Neural cell (in vitro differentiated cells): ENCODE results near the gene ANKRD7. TPM values are rescaled to one million over a fixed set of nuclear protein-coding genes. Genes with fewer than 3 reads are reported as not detected.
A peak's percentile ranks its signal among the peaks of the same experiment; 100 is the strongest.

Source experiments
- H2AFZ ChIP-seq: fragments of 200-600, 300-800 bp; sonication (generic), shearing (Covaris generic); 2 replicates; pipeline ENCODE4 v1.6.0; 2014; ENCODE audit warnings: low read depth, mild to moderate bottlenecking, antibody characterized with exemption, low read length, moderate library complexity
- H3F3A ChIP-seq: fragments of 200-600 bp; shearing (Covaris generic); 2 replicates; pipeline ENCODE4 v1.6.1; 2016; ENCODE audit warnings: mild to moderate bottlenecking, moderate library complexity, mixed read lengths, antibody characterized with exemption, low read length; ENCODE audit not compliant: insufficient read depth, poor library complexity, severe bottlenecking
- H3K27ac ChIP-seq: fragments of 200-600, 300-800 bp; sonication (generic), shearing (Covaris generic); 2 replicates; pipeline ENCODE4 v1.5.1; 2014; ENCODE audit warnings: mild to moderate bottlenecking, low read length, moderate library complexity
- H3K27me3 ChIP-seq: fragments of 300-800, 200-600 bp; sonication (generic), shearing (Covaris generic); 2 replicates; pipeline ENCODE4 v1.6.0; 2014; ENCODE audit warnings: mild to moderate bottlenecking, low read depth, low read length, moderate library complexity; ENCODE audit not compliant: insufficient read depth
- H3K36me3 ChIP-seq: fragments of 300-800, 200-600 bp; sonication (generic), shearing (Covaris generic); 2 replicates; pipeline ENCODE4 v1.5.1; 2014; ENCODE audit warnings: mild to moderate bottlenecking, antibody characterized with exemption, low read length, moderate library complexity; ENCODE audit not compliant: insufficient read depth
- H3K4me2 ChIP-seq: fragments of 300-800, 200-600 bp; sonication (generic), shearing (Covaris generic); 2 replicates; pipeline ENCODE4 v1.6.0; 2014; ENCODE audit warnings: mild to moderate bottlenecking, low read length
- H3K4me3 ChIP-seq: fragments of 300-800, 200-600 bp; sonication (generic), shearing (Covaris generic); 2 replicates; pipeline ENCODE4 v1.5.1; 2014; ENCODE audit warnings: mild to moderate bottlenecking, low read length, moderate library complexity
- H3K79me2 ChIP-seq: fragments of 200-600 bp; shearing (Covaris generic); replicated peaks from 2 replicates; pipeline ENCODE4 v1.6.0; 2014; ENCODE audit warnings: mild to moderate bottlenecking, low read length, moderate library complexity; ENCODE audit not compliant: insufficient read depth
- H3K9ac ChIP-seq: fragments of 300-800, 200-600 bp; sonication (generic), shearing (Covaris generic); 2 replicates; pipeline ENCODE4 v1.6.1; 2016; ENCODE audit warnings: mild to moderate bottlenecking, low read length, mixed read lengths
- H3K9me2 ChIP-seq: fragments of 200-600 bp; shearing (Covaris generic); 2 replicates; pipeline ENCODE4 v1.6.1; 2016; ENCODE audit warnings: mild to moderate bottlenecking, low read length, mixed read lengths; ENCODE audit not compliant: insufficient read depth
- H3K9me3 ChIP-seq: fragments of 200-600, 300-800 bp; sonication (generic), shearing (Covaris generic); 2 replicates; pipeline ENCODE4 v1.6.1; 2016; ENCODE audit warnings: mild to moderate bottlenecking, mixed run types, low read length, moderate library complexity, mixed read lengths
- H4K20me1 ChIP-seq: fragments of 200-600 bp; shearing (Covaris generic); 2 replicates; pipeline ENCODE4 v1.6.1; 2016; ENCODE audit warnings: mild to moderate bottlenecking, mixed run types; ENCODE audit not compliant: insufficient read depth
- CTCF ChIP-seq: fragments of 450-650 bp; IDR thresholded peaks from 2 replicates; pipeline ENCODE4 v1.5.1; 2014; ENCODE audit warnings: antibody characterized with exemption, mild to moderate bottlenecking, moderate library complexity; ENCODE audit not compliant: poor library complexity, severe bottlenecking
- EP300 ChIP-seq: fragments of 450-650 bp; conservative IDR thresholded peaks from 2 replicates; pipeline ENCODE4 v1.6.1; 2014; ENCODE audit warnings: antibody characterized with exemption, mild to moderate bottlenecking, moderate library complexity; ENCODE audit not compliant: poor library complexity, severe bottlenecking
- EZH2 ChIP-seq: fragments of 200-600, 300-800 bp; shearing (Covaris generic), sonication (generic); IDR thresholded peaks from 2 replicates; pipeline ENCODE4 v1.6.1; 2014; ENCODE audit warnings: antibody characterized with exemption, low read length, borderline replicate concordance, mild to moderate bottlenecking; ENCODE audit not compliant: insufficient read depth, poor library complexity, severe bottlenecking
- MXI1 ChIP-seq: fragments of 450-650 bp; conservative IDR thresholded peaks from 2 replicates; pipeline ENCODE4 v1.6.1; 2014; ENCODE audit warnings: antibody characterized with exemption, mild to moderate bottlenecking; ENCODE audit not compliant: poor library complexity, severe bottlenecking
- POLR2AphosphoS5 ChIP-seq: IDR thresholded peaks from 2 replicates; pipeline ENCODE4 v1.6.1; 2012
- RAD21 ChIP-seq: fragments of 450-650 bp; conservative IDR thresholded peaks from 2 replicates; pipeline ENCODE4 v1.6.1; 2014; ENCODE audit warnings: antibody characterized with exemption, mild to moderate bottlenecking, moderate library complexity
- REST ChIP-seq: IDR thresholded peaks from 2 replicates; pipeline ENCODE4 v1.6.1; 2012; ENCODE audit warnings: borderline replicate concordance
- SMC3 ChIP-seq: fragments of 450-650 bp; conservative IDR thresholded peaks from 2 replicates; pipeline ENCODE4 v1.6.1; 2014; ENCODE audit warnings: antibody characterized with exemption, mild to moderate bottlenecking, moderate library complexity; ENCODE audit not compliant: poor library complexity
- TAF1 ChIP-seq: IDR thresholded peaks from 2 replicates; pipeline ENCODE4 v1.6.1; 2012; ENCODE audit warnings: low read depth
- polyA plus RNA-seq: library from polyadenylated mRNA; depleted of rRNA; stranded (reverse); fragments of >200 nt; gene quantifications from 2 replicates; pipeline ENCODE4 v1.2.3, GENCODE V29; 2014

The ANKRD7 gene
- polyA plus RNA-seq, 1 donor from 2014 or later: not detected

- Histone ChIP-seq H3K9ac (peak within 1 kb of the TSS; percentile 81), H4K20me1 (no peaks in the 10 kb centered on the region), H3K27ac (peak within 1 kb of the TSS; percentile 77), H3K4me3 (peak within 1 kb of the TSS; percentile 91), H2AFZ (peak within 1 kb of the TSS; percentile 93), H3F3A (no peaks in the 10 kb centered on the region), H3K36me3 (peaks cover 13% of the 10 kb centered on the region), H3K4me2 (peak within 1 kb of the TSS; percentile 92), H3K9me3 (no peaks in the 10 kb centered on the region), H3K27me3 (no peaks in the 10 kb centered on the region), H3K79me2 (peaks cover 43% of the 10 kb centered on the region), H3K9me2 (no peaks in the 10 kb centered on the region)
- TF ChIP-seq TAF1 (peak; percentile 85), MXI1 (peak; percentile 80), EP300 (peak; percentile 41), RAD21 (peak; percentile 28), REST (peak; percentile 44), EZH2 (no peak), SMC3 (peak; percentile 43), POLR2AphosphoS5 (peak; percentile 81), CTCF (no peak)
Observed at GRCh38 chr7:118183786-118184564, 40.5 kb upstream of the ANKRD7 start, which contains the start of gene LSM8. Gene LSM8 (plus strand): TSS chr7:118184164. CDS start chr7:118184224, 60 bp downstream.

- no peak overlapping the region for H3K27ac ChIP-seq
Observed at GRCh38 chr7:118184565-118184940, 40.0 kb upstream of the ANKRD7 start.

More at GRCh38 chr7:118184565-118184940, 40.0 kb upstream of the ANKRD7 start:
- Histone ChIP-seq H3K9ac (peak overlapping the region; percentile 81), H3K4me3 (peak overlapping the region; percentile 91), H3K9me3 (no peaks in the 10 kb centered on the region), H3K4me2 (peak overlapping the region; percentile 72), H3F3A (no peaks in the 10 kb centered on the region), H3K79me2 (peaks cover 43% of the 10 kb centered on the region), H2AFZ (peak overlapping the region; percentile 93), H4K20me1 (no peaks in the 10 kb centered on the region), H3K36me3 (peaks cover 13% of the 10 kb centered on the region), H3K9me2 (no peaks in the 10 kb centered on the region), H3K27me3 (no peaks in the 10 kb centered on the region)
- TF ChIP-seq EZH2 (no peak), SMC3 (no peak), POLR2AphosphoS5 (no peak), EP300 (no peak), RAD21 (no peak), MXI1 (no peak), CTCF (no peak), TAF1 (no peak), REST (no peak)
